ENCODE data around the gene HLX. TPM values are rescaled to one million over a fixed set of nuclear protein-coding genes. Genes with fewer than 3 reads are reported as not detected.

Gene HLX
- total RNA-seq, 1 experiment from 2014 or later: 1.8 TPM

GRCh38 chr1:220882061-220882891 lies 3.0 kb downstream of the HLX start:
- ChIA-PET POLR2A (no interaction called here), RAD21 (ENCODE audit: low non-redundant PET in 1 of 2, low total read pairs in 2 of 2, uncharacterized antibody in 2 of 2, unreplicated experiment in 2 of 2) (no interaction called here), CTCF (no interaction called here)
- BruUV-seq (replicated peaks): no TSS peak
- H3K27ac ChIP-seq (ENCODE audit: low read depth, low read length): no peak overlapping the region
- no peak overlapping the region for H2AFZ ChIP-seq (ENCODE audit: low read depth, low read length, poor library complexity, severe bottlenecking)
- H3K4me3 ChIP-seq (replicated peaks in 1 of 2; ENCODE audit: low read depth in 1 of 2, low read length in 2 of 2): no peak overlapping the region
- H4K20me1 ChIP-seq (ENCODE audit: insufficient read depth): no peaks in the 10 kb centered on the region
- TF ChIP-seq POLR2A (IDR thresholded peaks at IDR 0.05; ENCODE audit: borderline replicate concordance, extremely low read depth, insufficient read depth, insufficient read length) (no peak), RAD21 (IDR thresholded peaks at IDR 0.05; ENCODE audit: low read depth) (no peak), ZFX (IDR thresholded peaks at IDR 0.05) (no peak), ELF1 (IDR thresholded peaks at IDR 0.05; ENCODE audit: borderline replicate concordance, low read depth) (no peak), FOSL1 (IDR thresholded peaks at IDR 0.05; ENCODE audit: low read depth) (no peak), EGR1 (IDR thresholded peaks at IDR 0.05; ENCODE audit: low read depth) (no peak), EZH2phosphoT487 (IDR thresholded peaks at IDR 0.05; ENCODE audit: borderline replicate concordance) (no peak)
- TF ChIP-seq, protein P1, sequence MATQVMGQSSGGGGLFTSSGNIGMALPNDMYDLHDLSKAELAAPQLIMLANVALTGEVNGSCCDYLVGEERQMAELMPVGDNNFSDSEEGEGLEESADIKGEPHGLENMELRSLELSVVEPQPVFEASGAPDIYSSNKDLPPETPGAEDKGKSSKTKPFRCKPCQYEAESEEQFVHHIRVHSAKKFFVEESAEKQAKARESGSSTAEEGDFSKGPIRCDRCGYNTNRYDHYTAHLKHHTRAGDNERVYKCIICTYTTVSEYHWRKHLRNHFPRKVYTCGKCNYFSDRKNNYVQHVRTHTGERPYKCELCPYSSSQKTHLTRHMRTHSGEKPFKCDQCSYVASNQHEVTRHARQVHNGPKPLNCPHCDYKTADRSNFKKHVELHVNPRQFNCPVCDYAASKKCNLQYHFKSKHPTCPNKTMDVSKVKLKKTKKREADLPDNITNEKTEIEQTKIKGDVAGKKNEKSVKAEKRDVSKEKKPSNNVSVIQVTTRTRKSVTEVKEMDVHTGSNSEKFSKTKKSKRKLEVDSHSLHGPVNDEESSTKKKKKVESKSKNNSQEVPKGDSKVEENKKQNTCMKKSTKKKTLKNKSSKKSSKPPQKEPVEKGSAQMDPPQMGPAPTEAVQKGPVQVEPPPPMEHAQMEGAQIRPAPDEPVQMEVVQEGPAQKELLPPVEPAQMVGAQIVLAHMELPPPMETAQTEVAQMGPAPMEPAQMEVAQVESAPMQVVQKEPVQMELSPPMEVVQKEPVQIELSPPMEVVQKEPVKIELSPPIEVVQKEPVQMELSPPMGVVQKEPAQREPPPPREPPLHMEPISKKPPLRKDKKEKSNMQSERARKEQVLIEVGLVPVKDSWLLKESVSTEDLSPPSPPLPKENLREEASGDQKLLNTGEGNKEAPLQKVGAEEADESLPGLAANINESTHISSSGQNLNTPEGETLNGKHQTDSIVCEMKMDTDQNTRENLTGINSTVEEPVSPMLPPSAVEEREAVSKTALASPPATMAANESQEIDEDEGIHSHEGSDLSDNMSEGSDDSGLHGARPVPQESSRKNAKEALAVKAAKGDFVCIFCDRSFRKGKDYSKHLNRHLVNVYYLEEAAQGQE (IDR thresholded peaks at IDR 0.05; ENCODE audit: low read depth): no peak
- no peak overlapping the region for H3K9ac ChIP-seq (ENCODE audit: low read length)
- H3K27me3 ChIP-seq (ENCODE audit: insufficient read depth, low read length): no peaks in the 10 kb centered on the region
- no peaks in the 10 kb centered on the region for H3K9me2 ChIP-seq (ENCODE audit: insufficient read depth)
- no peaks in the 10 kb centered on the region for H3K36me3 ChIP-seq (ENCODE audit: control insufficient read depth in 1 of 2, insufficient read depth in 2 of 2, low read length in 2 of 2)
- intact Hi-C loops (cut with micrococcal nuclease): no loop called here
- no peaks in the 10 kb centered on the region for H3K9me3 ChIP-seq (ENCODE audit: control insufficient read depth in 1 of 2, insufficient read depth in 1 of 2, low read depth in 1 of 2, low read length in 2 of 2)
- no peak overlapping the region for H3K4me2 ChIP-seq (ENCODE audit: low read length)
- ATAC-seq: no peak
- H3K79me2 ChIP-seq (ENCODE audit: insufficient read depth, low read length): no peaks in the 10 kb centered on the region
- DNase-seq (ENCODE audit: low read depth, low spot score): no peak
- peaks cover 3 to 11% of the 10 kb centered on the region in 2 experiments; a peak in 3 of 4 replicates for H3K4me1 ChIP-seq (ENCODE audit: control insufficient read depth in 1 of 2, insufficient read depth in 2 of 2, low read length in 2 of 2)

Measured in HCT116 (cell line).